Measurements from ENCODE around the gene PANK1.

Gene PANK1

DNA sequence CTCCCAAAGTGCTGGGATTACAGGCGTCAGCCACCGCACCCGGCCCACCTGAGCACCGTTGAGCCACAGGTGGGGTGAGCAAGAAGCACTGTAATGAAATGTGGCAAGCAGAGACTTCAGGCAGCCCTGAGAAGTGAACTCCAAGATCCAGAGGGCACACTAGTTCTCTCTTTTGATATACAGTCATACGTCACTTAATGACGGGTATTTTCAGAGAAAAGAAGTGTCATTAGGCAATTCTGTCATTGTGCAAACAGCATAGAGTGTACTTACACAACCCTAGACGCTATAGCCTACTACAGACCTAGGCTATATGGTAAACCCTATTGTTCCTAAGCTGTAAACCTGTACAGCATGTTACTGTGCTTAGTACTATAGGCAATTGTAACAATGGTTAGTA is 7.9 kb downstream of the PANK1 start:
- TF ChIP-seq ZNF335 (tag by site-specific recombination; conservative IDR thresholded peaks at IDR 0.05) (no peak), OVOL3 (tag by site-specific recombination; IDR thresholded peaks at IDR 0.05) (no peak), ZNF501 (tag by site-specific recombination; IDR thresholded peaks at IDR 0.05) (no peak), ZNF473 (tag by site-specific recombination; IDR thresholded peaks at IDR 0.05) (no peak), SCRT2 (tag by site-specific recombination; IDR thresholded peaks at IDR 0.05) (0 out of 2 replicates have a peak, but pooled peaks have one; percentile 24), ZNF626 (tag by site-specific recombination; IDR thresholded peaks at IDR 0.05) (no peak)
- TF ChIP-seq, protein P1, sequence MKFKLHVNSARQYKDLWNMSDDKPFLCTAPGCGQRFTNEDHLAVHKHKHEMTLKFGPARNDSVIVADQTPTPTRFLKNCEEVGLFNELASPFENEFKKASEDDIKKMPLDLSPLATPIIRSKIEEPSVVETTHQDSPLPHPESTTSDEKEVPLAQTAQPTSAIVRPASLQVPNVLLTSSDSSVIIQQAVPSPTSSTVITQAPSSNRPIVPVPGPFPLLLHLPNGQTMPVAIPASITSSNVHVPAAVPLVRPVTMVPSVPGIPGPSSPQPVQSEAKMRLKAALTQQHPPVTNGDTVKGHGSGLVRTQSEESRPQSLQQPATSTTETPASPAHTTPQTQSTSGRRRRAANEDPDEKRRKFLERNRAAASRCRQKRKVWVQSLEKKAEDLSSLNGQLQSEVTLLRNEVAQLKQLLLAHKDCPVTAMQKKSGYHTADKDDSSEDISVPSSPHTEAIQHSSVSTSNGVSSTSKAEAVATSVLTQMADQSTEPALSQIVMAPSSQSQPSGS (tag by site-specific recombination; IDR thresholded peaks at IDR 0.05; ENCODE audit: low read depth) = no peak
- H3K27ac ChIP-seq (ENCODE audit: extremely low read depth, low read depth, low read length) = no peak overlapping the region
- peaks cover 15% of the 10 kb centered on the region for H3K4me1 ChIP-seq (ENCODE audit: control insufficient read depth, insufficient read depth, low read length)
- no peak overlapping the region for H3K4me3 ChIP-seq (ENCODE audit: low read depth, low read length)
- H3K9me3 ChIP-seq (ENCODE audit: control insufficient read depth, insufficient read depth, low read depth, low read length) = no peaks in the 10 kb centered on the region
- CTCF ChIA-PET = no interaction called here
- POLR2A ChIA-PET = no interaction called here
- H3K36me3 ChIP-seq (ENCODE audit: control insufficient read depth in 2 of 2, insufficient read depth in 1 of 2, low read length in 2 of 2) = peaks cover 0 to 4% of the 10 kb centered on the region in 2 experiments; a peak in 2 of 3 replicates

DNA sequence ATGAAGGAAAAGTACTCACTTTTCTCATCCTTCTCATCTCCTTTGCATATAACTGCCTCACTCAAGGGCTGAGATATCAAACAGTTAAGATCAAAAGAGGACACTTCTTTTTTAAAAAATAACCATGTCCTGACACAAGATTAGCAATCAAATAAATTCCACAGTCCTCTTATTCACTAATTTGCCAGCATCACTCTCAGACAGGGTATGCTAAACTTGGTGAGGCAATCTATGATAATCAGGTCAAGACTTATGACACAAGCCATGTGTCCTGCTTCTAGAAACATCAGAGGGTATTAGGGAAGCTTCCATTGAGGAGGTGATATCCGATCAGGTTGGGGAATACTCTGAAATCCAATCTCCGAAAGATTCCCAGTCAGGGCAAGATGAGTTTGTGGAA is 10.4 kb downstream of the PANK1 start:
- CTCF ChIA-PET = interaction anchor here (0.6 to 0.9 kb wide), 2 partner anchors 12 to 70 kb away, joined by 3 to 5 read pairs; no protein-coding TSS in a partner anchor
- no peaks in the 10 kb centered on the region for H3K9me3 ChIP-seq (ENCODE audit: control insufficient read depth, insufficient read depth, low read depth, low read length)
- no peak overlapping the region for H3K4me3 ChIP-seq (ENCODE audit: low read depth, low read length)
- TF ChIP-seq, protein P2, sequence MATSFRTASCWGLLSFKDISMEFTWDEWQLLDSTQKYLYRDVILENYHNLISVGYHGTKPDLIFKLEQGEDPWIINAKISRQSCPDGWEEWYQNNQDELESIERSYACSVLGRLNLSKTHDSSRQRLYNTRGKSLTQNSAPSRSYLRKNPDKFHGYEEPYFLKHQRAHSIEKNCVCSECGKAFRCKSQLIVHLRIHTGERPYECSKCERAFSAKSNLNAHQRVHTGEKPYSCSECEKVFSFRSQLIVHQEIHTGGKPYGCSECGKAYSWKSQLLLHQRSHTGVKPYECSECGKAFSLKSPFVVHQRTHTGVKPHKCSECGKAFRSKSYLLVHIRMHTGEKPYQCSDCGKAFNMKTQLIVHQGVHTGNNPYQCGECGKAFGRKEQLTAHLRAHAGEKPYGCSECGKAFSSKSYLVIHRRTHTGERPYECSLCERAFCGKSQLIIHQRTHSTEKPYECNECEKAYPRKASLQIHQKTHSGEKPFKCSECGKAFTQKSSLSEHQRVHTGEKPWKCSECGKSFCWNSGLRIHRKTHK (tag by site-specific recombination; IDR thresholded peaks at IDR 0.05) = no peak
- TF ChIP-seq ZNF311 (tag by site-specific recombination; IDR thresholded peaks at IDR 0.05; ENCODE audit: borderline replicate concordance) = no peak
- POLR2A ChIA-PET = interaction anchor here (2.2 kb wide), 1 partner anchor 9 kb away, joined by 11 read pairs; no protein-coding TSS in a partner anchor
- no peak overlapping the region for H3K27ac ChIP-seq (ENCODE audit: extremely low read depth, low read depth, low read length)
- peaks cover 0 to 4% of the 10 kb centered on the region in 2 experiments; a peak in 2 of 3 replicates for H3K36me3 ChIP-seq (ENCODE audit: control insufficient read depth in 2 of 2, insufficient read depth in 1 of 2, low read length in 2 of 2)
- H3K4me1 ChIP-seq (ENCODE audit: control insufficient read depth, insufficient read depth, low read length) = peaks cover 14% of the 10 kb centered on the region

DNA sequence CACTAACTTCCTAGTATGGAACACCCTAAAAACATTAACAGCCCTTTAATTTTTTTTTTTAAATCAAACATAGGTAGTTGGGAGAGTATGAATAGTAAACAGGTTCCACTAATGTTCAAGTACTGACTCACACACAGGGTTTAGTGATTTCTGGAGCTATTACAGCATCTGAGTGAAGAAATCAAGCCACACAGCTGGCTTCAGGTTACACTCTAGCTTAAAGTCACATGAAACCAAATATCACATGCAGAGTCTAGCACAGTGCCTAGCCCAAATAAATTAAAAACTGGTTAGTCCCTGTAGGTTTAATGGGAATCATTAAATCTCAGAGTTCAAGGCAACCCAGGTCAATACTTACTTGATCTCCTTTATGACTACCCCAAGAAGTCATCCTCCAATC is 11.6 kb downstream of the PANK1 start:
- Histone ChIP-seq H3K9me3 (ENCODE audit: control insufficient read depth, insufficient read depth, low read depth, low read length) (no peaks in the 10 kb centered on the region), H3K4me3 (ENCODE audit: low read depth, low read length) (no peak overlapping the region), H3K36me3 (ENCODE audit: control insufficient read depth in 2 of 2, insufficient read depth in 1 of 2, low read length in 2 of 2) (peaks cover 0 to 4% of the 10 kb centered on the region in 2 experiments; a peak in 2 of 3 replicates), H3K27ac (ENCODE audit: extremely low read depth, low read depth, low read length) (no peak overlapping the region), H3K4me1 (ENCODE audit: control insufficient read depth, insufficient read depth, low read length) (peaks cover 23% of the 10 kb centered on the region)
- ChIA-PET CTCF (interaction anchor here (0.9 to 1.0 kb wide), 3 partner anchors 10 to 69 kb away, joined by 3 read pairs; no protein-coding TSS in a partner anchor), POLR2A (interaction anchor here (2.2 kb wide), 1 partner anchor 10 kb away, joined by 11 read pairs; no protein-coding TSS in a partner anchor)
- TF ChIP-seq, protein P3, sequence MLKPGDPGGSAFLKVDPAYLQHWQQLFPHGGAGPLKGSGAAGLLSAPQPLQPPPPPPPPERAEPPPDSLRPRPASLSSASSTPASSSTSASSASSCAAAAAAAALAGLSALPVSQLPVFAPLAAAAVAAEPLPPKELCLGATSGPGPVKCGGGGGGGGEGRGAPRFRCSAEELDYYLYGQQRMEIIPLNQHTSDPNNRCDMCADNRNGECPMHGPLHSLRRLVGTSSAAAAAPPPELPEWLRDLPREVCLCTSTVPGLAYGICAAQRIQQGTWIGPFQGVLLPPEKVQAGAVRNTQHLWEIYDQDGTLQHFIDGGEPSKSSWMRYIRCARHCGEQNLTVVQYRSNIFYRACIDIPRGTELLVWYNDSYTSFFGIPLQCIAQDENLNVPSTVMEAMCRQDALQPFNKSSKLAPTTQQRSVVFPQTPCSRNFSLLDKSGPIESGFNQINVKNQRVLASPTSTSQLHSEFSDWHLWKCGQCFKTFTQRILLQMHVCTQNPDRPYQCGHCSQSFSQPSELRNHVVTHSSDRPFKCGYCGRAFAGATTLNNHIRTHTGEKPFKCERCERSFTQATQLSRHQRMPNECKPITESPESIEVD (tag by site-specific recombination; IDR thresholded peaks at IDR 0.05) = 0 out of 2 replicates have a peak, but pooled peaks have one; percentile 42
- 0 out of 2 replicates have a peak, but pooled peaks have one; percentile 52 for TF ChIP-seq ZNF664 (tag by site-specific recombination; IDR thresholded peaks at IDR 0.05)
- peak; percentile 42; the same call in 1 of the 2 replicates for TF ChIP-seq ZNF24 (tag by site-specific recombination; IDR thresholded peaks at IDR 0.05)
- no peak for TF ChIP-seq ZNF121 (tag by site-specific recombination; IDR thresholded peaks at IDR 0.05)
- peak; percentile 33 for TF ChIP-seq ZNF335 (tag by site-specific recombination; conservative IDR thresholded peaks at IDR 0.05)
- TF ChIP-seq ZNF248 (tag by site-specific recombination; IDR thresholded peaks at IDR 0.05) = no peak
- no peak for TF ChIP-seq ZNF416 (tag by site-specific recombination; IDR thresholded peaks at IDR 0.05)
- peak; percentile 10; the same call in 1 of the 2 replicates for TF ChIP-seq SCRT2 (tag by site-specific recombination; IDR thresholded peaks at IDR 0.05)
- TF ChIP-seq GLIS1 (tag by site-specific recombination; IDR thresholded peaks at IDR 0.05) = peak; percentile 48; the same call in 1 of the 2 replicates
- TF ChIP-seq ZFP37 (tag by site-specific recombination; IDR thresholded peaks at IDR 0.05) = no peak
- TF ChIP-seq ZNF184 (tag by site-specific recombination; IDR thresholded peaks at IDR 0.05) = 0 out of 2 replicates have a peak, but pooled peaks have one; percentile 15
- TF ChIP-seq, protein P4, sequence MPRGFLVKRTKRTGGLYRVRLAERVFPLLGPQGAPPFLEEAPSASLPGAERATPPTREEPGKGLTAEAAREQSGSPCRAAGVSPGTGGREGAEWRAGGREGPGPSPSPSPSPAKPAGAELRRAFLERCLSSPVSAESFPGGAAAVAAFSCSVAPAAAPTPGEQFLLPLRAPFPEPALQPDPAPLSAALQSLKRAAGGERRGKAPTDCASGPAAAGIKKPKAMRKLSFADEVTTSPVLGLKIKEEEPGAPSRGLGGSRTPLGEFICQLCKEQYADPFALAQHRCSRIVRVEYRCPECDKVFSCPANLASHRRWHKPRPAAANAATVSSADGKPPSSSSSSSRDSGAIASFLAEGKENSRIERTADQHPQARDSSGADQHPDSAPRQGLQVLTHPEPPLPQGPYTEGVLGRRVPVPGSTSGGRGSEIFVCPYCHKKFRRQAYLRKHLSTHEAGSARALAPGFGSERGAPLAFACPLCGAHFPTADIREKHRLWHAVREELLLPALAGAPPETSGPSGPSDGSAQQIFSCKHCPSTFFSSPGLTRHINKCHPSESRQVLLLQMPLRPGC (tag by site-specific recombination; IDR thresholded peaks at IDR 0.05) = peak; percentile 15; the same call in 1 of the 2 replicates
- TF ChIP-seq GFI1B (tag by site-specific recombination; IDR thresholded peaks at IDR 0.05) = 0 out of 2 replicates have a peak, but pooled peaks have one; percentile 32
- TF ChIP-seq KLF8 (tag by site-specific recombination; IDR thresholded peaks at IDR 0.05) = no peak
- peak; percentile 23 for TF ChIP-seq SETDB1 (IDR thresholded peaks at IDR 0.05; ENCODE audit: insufficient read length, low read length)
- 0 out of 2 replicates have a peak, but pooled peaks have one; percentile 22 for TF ChIP-seq SP7 (tag by site-specific recombination; IDR thresholded peaks at IDR 0.05)
- no peak for TF ChIP-seq ZNF155 (tag by site-specific recombination; IDR thresholded peaks at IDR 0.05)
- no peak for TF ChIP-seq GLI4 (tag by site-specific recombination; IDR thresholded peaks at IDR 0.05)
- TF ChIP-seq ZNF785 (tag by site-specific recombination; IDR thresholded peaks at IDR 0.05) = no peak

Data from HEK293 (cell line).